Tongue (tissue), 2 donors: ENCODE results near the gene CPEB4. TPM values are rescaled to one million over a fixed set of nuclear protein-coding genes. Genes with fewer than 3 reads are reported as not detected.

ENCODE experiments used
- DNase-seq: peaks from one replicate; pipeline ENCODE4 v3.0.0-alpha.2; 2015
- total RNA-seq: library from RNA; depleted of rRNA; stranded (reverse); fragments of >200 nt; gene quantifications from one replicate; pipeline ENCODE4 v1.2.3, GENCODE V29; 2014

The CPEB4 gene
- 90.0 TPM for total RNA-seq

DNA sequence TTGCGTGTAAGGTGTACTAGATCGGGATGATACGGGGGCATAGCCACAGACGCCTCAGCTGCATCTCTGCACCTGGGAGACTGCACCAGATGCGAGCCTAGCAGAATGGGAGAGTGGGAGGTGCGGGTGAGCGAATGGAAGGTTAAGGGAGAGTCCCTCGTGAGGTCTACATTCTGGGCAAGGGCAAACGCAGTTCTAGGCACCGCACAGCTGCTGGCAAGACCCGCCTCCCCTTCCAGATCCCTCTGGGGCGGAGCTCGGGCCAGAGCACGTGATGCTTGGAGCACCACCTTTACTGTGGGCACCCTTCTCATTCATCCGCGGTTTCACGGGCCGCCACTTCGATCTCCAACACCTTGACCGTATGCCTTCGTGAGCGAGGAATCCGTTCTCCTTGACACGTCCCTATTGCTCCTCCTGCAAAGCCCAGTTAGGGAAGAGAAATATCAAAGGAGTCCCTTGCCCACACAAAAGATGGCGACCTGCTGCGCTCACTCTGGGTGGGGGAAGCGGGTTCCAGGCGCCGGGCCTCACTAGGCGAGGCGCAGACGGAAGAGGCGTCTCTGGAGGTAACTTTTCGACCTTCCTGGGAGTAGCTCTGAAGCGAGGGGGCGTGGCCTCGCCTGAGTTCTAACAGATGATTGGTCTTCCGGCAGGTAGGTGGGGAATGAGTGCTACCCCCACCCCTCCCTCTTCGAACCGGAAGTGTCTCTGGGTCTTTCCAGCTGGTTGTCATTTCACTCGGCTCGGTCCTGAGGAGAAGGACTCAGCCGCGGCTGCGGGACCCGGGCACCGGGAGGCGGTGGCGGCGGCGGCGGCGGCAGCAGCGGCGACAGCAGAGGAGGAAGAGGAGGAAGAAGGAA, at the start of gene CPEB4:
Gene CPEB4, plus strand, starts transcription at position 740 of the 863 bp plus-strand sequence. CDS start 1,385 bp downstream, outside the sequence.
- DNase-seq: peak; percentile 100

DNA sequence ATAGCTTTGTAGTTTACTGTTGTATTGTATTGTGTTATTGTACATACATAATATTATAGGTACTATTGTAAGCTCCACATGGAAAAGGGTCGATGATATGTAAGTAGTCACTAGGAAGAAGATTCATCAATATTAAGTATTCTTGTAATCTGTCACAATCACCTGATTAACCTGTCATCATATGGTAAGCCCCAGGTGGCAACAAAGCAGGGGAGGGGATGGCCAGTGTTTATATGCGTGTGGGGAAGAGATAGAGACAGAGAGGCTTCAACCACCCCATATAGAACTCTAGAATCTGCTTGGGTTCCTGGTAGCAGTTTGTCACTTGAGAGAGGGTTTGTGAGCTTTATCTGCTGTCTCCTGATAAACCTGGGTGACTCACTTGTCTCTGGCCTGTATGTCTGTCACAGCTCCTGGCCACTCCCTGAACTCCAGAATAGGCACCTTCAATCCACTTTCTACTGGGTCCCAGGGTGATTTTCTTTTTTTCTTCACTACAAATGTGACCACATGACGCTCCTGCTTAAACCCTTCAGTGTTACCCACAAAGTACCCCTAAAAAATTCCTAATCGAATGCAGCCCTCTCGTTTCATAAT, 48.9 kb upstream of the CPEB4 start:
- DNase-seq: no peak

DNA sequence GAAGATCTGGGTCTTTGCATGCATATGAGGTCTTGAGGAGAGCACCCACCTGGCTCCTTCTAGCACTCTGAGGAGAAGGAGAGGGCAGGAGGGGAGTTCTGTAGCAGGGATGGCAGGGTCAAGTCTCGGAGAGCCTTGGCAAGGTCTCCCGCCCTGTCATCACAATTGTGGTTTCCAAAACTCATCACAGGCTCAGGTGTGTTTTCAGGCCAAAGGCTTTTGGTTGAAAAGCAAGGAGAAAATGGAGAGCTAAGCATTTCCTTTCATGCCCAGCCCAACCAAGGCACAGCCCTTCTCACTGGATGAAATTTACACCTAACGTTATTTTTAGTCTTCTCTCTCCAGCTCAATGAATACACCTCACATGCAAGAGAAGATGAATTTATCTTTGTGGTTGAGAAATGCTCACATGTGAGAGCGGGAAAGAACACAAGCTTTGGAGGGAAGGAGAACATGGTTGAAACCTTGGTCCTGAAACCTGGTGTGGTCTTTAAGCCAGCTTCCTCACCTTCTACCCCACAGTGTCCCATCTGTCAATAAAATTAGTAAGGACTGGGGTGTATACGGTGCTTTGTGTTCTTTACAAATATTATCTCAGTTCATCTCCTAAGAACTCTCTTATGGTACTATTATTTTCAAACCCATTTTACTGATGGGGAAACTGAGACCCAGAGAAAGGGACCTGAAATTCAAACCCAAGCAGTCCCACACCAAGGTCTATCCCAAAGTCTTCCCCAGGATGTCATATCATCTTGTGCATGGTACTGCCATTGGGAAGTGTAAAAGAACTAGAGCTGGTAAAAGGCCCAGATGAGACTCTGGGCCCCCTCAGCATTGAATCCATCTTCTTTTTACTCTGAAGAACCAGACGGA, 47.8 kb upstream of the CPEB4 start:
- no peak for DNase-seq

DNA sequence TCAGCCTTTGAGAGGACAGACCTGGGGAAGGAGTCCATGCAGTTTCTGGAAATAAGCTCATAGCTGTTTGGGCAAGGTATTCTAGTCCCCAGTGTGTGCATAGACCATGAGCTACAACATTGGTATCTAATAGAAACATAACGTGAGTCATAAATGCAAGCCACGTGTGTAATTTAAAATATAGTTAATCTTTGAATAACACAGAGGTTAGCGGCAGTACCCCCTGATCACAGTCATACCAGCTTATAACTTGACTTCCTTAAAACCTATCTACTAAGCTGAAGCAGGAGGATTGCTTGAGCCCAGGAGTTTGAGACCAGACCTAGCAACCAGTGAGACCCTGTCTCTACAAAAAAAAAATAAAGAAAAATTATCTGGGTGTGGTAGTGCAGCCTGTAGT, 46.4 kb upstream of the CPEB4 start:
- DNase-seq: no peak

DNA sequence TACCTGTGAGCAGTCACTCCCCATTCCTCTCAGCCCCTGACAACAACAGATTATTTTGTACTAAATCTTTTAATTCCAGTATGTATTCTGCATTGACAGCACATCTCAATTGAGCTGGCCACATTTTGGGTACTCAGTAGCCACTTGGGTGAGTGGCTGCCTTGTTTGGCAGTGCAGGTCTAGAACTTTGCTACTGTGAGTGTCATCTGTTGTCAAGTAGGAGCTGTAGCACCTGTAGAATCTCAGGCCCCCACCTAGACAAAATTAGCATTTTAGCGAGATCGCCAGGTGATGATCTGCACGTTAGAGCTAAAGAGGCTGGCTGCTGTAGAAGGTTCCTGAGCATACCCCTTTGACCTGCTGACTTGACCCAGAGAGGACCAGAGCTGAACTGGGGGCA, 44.4 kb upstream of the CPEB4 start:
- no peak for DNase-seq

DNA sequence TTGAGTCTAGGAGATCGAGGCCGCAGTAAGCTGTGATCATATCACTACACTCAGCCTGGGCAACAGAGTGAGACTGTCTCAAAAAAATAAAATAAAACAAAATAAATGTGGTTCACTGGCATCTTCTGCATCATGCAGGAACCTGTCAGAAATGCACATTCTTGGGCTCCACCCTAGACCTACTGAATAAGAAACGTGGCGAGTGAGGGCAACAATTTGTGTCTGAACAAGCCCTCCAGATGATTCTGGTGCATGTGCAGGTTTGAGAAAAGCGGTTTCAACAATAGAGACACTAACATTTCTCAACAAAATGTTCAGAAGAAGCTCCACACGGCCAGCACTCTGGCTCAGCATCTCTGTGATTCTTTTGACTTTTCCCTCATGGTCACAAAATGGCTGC, 42.8 kb upstream of the CPEB4 start:
- DNase-seq: no peak

DNA sequence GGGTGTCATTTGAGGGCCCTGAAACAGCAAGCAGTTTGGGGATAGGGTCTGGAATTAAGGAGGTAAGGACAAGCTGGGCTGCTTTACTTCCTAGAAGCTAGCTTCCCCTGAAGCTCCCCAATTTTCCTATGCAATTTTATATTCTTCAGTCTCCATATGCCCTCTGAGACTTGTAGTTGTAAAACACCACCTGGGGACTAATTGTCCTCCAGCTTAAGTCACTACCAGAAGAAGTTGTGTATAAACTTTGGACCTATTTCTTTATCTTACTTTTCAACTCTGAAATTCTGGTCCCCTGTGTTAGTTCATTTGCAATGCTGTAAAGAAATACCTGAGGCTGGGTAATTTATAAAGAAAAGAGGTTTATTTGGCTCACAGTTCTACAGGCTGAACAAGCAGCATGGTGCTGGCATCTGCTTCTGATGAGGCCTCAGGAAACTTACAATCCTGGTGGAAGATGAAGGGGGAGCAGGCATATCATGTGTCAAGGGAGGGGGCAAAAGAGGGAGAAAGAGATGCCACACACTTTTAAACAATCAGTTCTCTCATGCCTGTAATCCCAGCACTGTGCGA, 41.1 kb upstream of the CPEB4 start:
- no peak for DNase-seq

DNA sequence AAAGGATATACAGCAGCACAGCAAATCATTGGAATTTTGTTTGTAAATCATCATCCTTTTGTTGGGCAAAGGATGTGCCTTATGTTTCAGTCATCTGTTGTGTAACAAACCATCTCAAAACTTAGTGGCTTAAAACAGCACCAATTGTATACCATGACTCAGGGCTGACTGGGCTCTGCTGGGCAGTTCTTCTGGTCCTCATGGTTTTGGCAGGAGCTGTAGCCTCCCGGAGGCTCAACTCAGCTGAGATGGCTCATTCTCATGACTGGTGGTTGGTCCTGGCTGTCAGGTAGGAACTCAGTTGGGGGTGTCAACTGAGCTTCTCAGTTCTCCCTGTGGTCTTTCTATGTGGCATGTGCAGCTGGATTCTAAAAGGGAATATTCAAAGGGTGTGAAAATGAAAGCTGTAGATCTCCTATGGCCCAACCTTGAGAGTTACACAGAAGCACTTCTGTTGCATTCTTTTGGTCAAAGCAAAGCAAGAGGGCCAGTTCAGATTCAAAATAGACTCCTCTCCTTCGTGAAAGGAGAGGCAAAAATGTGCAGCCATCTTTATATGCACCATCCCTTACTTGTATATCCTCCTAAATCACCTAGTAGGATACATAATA, 39.1 kb upstream of the CPEB4 start:
- no peak for DNase-seq

DNA sequence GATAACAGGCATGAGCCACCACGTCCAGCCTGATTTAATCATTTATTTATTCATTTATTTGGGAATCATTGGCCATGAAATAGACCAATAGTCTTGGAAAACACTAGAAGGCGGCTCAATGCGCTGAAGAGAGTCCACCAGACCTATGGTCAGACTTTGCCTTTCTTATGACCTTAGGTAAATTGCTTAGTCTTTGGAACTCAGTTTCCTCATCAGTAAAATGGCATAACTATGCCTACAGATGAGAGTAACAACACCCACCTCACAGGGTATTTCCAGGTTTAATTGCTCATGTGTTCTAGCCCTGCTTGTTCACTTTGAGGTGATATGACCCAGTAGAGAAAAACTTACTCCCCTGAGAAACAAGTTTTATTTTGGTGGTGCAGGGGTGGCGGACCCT, 38.2 kb upstream of the CPEB4 start:
- no peak for DNase-seq

DNA sequence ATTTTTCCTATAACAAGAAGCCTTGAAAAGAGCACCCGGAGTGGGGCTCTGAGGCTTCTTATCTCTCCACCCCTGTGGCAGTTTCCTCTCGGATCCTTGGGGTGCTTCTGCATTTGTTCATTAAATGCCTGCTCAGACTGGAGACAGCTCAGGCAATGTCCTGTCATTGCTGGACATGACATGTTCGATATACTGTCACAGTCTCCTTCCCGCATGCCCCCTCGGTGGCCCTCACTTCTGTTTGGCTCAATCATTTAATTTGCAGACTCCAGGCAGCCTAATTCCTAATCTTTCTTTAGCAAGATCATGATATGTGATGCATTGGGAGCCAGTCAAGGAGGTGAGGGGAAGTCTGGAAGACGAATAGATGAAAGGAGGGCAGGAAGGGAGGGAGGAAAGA, 37.5 kb upstream of the CPEB4 start:
- no peak for DNase-seq

DNA sequence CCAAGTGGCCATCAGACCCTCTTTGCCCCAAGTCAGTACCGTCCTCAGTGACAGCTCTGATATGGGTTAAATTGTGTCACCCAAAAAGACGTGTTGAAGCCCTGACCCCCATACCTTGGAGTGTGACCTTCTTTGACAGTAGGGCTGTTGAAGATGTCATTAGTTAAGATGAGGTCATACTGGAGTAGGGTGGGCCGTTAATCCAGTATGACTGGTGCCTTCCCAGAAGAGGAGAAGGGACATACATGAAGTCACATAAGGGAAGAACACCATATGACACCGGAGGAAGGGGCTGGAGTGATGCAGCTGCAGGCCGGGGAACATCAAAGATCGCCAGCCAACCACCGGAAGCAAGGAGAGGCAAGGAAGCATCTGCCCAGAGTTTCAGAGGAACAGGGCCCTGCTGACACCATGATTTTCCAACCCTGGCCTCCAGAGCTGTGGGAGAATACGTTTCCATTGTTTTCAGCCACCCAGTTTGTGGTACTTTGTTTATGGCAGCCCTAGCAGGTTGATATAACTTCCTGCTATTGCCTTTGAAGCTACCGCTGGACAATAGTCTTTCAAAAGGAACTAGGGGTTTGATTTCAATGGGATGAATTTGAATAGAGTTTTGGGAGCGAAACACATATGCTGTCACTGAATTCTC, 36.4 kb upstream of the CPEB4 start:
- DNase-seq: no peak

DNA sequence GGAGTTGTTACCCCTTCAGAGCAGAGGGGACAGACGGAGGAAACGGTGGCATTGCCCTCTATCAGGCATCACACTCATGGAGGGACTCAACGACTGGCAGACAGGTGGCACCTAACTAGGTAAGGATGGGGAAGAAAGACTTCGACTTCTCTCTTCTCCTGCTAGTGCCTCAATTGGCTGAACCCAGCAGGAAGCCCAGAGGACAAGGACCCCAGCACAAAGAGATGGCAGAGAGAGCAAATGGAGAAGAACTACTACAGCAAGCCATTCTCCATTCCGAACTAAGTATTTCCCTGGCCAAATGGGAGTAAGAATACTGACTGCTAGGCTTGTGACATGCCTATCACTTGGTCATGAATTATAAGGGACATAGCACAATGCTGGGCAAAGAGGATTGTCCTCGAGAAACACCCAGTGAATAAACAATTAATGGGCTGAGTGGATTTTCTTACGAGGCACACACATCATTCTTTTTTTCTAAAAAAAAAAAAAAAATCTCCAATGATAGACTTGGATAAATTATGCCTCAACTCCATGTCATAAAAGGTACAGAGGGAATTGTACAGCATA, 35.3 kb upstream of the CPEB4 start:
- no peak for DNase-seq

DNA sequence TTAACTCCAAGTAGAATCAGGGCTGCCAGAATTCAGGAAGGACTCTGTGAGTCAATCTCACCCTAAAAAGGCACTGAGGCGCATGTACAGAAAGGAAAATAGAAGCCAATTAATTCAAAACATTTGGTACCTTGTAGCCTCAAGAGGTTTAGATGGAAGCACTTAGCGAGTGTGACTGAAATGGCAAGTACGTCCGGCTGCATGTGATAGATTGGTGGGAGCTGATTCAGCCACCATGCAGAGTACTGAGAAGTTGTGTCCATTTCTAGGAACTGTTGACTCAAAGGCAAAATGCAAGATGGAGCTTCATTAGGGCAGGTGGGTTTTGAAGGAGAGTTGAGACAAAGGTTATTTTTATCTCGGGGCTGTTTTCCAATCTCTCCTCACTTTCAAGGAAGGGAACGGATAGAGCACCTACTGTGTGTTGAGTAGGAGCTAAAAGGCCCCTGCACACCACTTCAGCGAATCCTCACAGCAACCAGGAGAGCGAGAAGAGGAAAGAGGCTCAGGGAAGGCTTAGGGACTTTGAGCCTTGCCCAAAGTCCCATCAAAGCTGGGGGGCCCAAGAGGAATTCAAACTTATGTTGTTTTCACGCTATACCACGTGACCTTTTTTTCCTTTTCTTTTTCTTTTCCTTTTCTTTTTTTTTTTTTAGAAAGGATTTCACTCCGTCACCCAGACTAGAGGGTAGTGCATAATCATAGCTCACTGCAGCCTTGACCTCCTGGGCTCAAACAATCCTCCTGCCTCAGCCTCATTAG, 34.6 kb upstream of the CPEB4 start:
- no peak for DNase-seq

DNA sequence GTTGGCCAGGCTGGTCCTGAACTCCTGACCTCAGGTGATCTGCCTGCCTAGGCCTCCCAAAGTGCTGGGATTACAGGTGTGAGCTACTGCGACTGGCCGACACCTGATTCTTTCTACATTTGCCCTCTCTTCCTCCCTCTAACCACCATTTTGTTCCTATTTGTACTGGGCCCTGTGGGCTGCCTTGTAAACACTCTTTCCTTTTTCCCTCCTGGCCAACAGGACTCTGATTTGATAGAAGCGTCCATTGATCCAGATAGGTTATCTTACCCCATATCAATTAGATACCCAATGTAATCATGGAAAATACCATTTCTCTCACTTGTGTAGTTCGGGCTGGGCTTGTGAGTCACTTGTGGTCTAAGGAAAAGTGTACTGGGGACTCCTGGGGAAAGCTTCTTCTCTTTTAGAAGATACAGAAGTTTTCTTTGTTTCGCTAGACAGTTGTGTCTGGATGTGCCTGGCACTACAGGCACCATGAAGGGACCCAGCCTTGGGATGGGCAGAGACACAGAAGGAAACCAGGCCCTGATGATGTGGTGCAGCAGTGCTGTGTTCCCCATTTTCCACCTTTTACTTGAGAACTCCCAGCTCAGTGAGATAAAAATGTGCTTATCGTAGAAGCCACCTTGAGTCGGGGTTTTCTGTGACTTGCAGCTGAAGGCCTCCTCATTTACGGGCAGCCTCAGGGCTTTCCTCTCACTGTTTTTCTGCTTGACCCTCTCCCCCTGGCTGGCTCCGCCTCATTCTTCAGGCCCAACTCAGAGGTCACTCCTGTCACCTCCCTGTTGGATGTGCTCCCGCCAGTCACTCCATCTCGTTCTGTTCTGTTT, 32.8 kb upstream of the CPEB4 start:
- no peak for DNase-seq

DNA sequence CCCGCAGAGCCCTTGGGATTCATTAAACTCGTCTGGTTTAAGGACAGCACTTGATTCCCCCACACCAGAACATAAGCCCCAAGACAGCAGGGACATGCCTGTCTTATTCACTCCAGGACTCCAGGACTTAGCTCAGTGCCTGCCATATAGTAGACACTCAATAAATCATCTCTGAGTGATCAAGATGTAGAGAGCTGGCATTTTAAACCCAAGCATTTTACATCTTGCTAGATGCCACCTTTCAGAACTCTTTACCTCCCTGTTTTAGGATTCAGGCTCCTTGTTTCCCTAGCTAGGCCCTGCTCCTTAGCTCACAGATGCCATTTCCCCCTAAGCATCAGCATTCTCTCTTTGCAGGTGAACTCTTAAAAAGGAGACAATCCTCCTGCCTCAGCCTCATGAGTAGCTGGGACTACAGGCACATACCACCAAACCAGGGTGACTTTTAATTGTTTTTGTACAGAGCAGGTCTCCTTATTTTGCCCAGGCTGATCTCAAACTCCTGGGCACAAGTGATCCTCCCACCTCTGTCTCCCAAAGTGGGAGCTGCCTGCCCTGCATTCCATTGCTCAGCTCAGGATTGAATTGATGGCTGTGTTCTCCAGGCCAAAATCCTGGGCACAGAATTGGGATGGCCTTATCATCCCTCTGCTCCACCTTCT, 32.0 kb upstream of the CPEB4 start:
- DNase-seq: no peak

DNA sequence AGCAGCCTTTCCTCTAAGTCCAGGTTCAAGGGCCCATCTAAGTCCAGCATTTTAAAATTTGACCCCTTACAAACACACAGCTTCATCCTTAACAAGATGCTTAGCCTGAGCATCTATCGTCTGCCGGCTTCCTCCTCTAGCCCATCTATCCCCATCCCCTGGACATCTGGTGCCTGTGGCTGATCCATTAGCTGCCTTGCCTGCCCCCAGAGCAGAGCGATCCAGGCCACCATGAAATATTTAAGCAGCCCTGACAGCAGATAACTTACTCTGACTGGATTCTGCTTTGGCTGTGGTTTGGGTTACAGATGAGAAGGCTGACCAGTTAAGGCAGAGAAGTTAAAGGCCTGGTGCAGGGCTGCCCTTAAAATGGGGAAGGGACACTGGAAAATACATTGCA, 30.9 kb upstream of the CPEB4 start:
- DNase-seq: no peak

DNA sequence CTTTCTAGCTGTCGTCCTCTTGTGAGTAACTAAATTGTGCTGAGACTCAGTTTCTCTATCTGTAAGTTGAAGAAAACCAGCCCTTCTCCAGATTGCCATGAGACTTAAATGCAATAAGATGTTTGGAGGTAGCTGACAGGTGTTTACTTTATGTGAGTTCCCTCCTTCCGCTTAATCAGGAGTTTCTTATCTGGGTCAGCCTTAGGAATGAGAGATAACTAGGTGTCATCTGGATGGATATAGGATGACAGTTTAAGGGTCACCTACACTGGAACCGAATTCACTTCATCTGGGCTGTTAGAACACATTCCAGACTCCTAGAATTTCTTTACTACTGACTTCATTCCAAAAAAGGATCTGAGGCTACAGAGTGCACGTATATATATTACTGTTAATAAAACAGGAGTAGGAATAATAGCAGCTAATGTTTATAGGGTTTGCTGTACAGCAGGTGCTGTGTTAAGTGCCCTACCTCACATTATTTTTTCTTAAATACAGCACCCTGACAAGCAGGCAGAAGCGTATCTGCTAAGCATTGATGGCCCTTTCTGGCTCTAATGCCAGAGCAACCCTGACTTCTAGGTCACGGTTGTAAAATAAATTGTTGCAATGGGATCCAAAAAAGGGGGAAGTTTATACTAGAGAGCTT, 30.0 kb upstream of the CPEB4 start:
- no peak for DNase-seq

DNA sequence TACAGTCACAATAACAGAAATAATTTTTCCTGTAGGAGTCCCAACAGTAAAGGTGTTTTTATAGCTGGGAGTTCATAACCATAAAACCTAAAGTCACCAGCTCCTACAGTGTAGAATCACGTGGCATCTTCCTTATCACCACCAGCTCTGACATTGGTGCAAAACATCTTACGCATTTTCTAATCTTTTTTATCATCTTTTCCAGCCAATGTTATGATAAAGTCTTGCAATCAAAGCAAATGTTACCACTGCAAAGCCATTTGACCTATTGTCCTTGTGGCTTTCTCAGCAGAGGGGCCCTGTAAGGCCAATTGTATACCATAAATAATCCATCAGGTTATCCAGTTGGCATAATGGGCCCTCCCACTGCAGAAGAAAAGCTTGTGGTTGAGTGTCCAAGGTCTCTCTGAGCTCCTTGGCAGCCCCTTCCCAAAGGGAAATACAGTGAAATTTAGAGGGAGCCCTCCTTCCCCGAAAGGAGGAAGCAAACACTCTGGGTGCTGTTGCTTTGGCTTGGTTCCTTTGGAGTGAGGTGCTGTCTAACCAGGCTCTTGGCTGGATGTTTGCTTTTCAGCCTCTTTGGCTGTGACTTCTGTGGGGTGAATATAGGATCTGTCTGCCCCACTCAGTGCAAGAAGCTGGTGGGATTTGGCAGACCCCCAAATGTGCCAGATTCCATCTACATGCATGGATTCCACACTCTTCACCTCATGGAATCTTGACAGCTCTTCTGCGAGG, 29.3 kb upstream of the CPEB4 start:
- no peak for DNase-seq
